GM19397 (cell line): Measurements from ENCODE around the gene SYNM.

Source experiments
- ATAC-seq: cut with Tn5 transposase; IDR thresholded peaks from one replicate; pipeline ENCODE4 v1.9.1; 2021; ENCODE audit warnings: mild to moderate bottlenecking, moderate library complexity; ENCODE audit not compliant: unreplicated experiment

Gene SYNM

DNA sequence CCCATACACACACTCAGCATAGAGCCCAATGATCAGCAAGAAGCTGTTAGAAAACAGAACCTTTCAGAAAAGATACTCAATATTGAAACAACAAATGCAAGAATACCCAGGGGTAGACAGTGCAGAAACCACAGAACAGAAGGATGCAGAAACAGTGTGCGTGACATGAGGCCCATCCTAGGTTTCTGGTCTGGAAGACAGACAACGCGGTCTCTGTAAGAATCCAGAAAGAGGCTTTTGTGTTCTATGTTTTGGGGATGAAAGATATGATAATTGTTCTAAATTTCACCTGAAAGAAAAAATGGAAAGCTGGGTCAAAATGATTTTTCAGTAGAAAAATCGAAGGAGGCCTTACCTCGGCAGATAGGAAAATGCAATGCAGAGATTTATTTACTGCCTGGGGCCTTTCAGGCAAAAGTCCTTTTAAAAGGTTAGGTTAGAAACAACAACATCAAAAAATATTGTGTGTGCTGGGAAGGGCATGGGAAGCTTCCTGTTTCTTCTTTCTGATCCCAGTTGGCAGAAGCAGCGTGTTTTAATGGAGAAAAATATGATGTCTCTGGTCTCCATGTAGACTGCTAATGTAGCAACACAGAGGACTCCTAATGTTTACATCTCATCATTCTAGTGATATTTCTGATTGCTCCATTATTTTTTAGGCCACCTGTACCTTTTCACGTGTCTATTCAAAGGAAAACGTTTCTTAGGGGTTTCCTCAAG lies 17.0 kb downstream of the SYNM start:
- no peak for ATAC-seq

DNA sequence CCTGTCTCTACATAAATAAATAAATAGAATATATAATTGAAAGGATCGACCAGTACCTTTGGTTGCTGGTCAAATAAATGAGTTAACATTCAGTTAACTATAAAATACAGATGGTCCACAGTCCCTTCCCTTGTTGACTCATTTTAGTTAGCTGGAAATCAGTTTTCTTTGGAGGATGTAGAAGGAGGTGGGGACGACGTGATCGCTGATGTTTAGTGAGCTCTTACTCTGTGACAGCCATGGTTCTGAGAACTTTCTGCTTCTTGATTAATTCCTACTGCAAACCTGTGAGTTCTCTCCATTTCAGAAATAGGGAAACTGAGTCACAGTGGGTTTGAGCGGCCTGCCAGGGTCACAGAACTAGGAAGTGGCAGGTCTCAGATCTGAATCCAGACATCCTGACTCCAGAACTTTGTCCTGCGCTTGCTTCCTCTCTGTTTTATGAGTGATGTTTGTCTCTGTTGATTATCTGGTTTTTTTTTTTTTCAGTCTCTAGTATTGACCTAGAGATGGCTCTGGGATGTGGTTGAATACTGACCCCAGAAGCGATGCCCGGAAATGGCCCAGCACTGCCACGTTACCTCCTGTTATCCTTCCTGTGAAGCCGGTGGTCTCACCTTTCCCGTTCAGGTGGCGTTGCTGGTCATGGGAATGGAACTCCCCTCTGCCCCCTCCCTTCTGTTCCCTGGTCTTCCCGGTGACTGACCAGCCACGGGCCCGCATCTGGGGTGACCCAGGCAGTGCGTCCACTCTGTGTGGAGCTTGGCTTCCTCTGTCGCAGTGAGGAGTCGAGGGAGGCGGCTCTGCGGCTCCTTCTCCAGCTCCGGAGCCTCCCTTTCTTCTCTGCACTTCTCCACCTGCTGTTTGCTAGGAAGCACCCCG lies 18.2 kb downstream of the SYNM start:
- ATAC-seq: no peak

DNA sequence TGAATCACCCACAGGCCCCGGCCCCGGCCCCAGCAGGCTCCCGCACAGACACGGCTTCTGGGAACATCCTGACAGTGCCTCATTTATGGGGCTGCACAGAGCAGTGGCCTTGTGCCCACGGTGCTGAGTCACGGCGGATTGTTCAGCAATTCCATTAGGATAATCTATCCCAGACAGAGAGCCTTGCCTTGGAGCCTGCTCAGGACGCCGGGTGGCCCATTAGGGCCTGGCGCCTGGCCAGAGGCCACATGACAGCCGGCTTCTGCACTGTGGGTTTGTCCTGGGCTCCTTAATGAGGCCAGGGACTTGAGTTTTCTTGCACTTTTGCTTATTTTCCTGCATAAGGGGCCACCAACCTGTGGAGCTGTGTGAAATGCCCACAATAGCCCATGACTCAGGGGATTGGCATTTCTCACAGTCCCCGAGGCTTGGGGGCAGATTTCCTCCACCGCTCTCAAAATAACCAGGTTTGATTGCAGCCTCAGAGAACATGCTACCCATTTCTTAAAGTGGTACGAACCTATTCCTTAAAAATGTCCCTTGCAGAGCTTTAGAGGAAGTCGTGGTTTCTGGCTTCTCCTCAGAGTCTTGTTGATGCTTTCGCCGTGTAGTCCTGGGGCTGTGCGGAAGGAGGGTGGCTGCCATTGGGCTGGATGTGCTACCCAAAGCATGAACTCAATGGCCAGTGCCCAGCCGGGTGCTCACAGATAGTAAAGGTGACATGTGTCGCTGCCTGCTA lies 19.0 kb downstream of the SYNM start:
- no peak for ATAC-seq

DNA sequence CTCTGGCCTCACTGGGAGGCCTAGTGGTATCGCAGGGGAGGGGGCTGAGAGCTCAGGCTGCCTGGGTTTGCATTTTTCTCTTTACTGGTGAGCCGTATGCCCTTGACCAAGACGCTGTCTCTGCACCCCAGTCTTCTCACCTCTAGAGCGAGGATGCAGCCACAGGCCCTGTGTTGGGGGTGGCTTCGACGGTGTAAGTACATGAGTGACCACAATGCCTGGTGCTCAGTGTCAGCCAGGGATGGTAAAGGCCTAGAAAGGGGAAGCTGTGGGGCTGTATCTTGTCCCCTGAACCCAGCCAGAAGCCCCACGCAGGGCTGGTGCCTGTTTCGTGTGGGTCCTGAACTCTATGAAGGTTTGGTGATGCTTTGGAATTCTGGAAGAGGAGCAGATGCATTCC lies 19.8 kb downstream of the SYNM start:
- ATAC-seq: no peak

DNA sequence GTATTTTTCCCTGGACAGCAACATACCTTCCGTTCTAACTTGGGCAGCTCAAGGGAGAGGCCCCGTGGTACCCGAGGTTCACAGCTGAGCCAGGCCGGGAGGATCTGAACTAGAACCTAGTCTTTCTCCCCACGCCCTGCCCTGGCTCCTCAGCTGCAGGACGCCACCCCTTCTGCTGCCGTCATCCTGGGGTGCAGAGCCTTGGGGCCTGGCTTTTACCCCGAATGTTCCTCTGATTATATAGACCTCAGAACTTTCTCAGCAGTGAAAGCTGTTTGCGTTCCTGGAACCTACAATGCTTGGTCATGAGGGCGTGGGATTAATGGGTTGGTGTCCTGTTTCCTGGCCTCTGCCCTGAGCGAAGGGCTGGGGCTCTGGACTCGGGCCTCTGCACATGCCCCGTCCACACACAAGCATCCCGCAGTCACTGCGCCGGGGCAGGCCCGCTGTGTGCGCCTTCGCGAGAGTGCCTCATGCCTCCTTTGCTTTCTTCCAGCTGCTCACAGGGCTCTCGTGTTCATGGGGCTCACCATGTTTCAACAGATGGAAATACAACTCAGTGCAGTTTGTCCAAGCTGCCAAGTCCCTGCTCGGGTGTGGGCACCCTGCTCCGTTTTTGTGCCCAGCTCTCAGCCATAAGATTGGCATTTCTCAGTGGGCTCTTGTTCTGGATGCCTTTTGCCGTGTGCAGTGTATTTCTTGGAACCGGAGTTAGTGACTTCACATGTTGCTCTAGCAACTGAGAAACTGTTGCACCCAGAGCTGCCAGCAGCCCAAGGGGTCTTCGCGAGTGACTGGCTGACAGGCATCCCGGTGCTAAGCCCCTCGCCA lies 20.4 kb downstream of the SYNM start:
- no peak for ATAC-seq

DNA sequence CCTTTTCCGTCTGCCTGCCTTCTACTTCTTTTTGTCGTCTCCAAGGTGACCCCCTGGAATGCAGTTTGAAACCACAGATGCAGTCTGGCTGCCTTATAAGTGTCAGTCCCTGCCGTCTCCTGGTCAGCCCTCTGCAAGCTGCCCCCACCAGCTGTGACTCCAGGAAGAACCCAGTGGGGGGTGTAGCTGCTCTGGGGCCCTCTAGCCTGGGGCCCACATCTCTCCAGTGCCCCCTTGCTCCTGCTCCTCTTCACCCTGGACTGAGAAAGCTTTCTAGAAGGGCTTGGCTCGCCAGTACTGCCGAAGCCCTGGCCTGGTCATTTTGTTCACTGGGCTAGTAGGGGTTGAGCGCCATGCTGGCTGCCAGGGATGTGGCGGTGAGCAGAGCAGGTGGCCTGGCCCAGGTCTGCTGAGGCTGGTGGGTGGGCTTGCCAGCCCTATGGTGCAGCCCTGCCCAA lies 21.3 kb downstream of the SYNM start:
- no peak for ATAC-seq

DNA sequence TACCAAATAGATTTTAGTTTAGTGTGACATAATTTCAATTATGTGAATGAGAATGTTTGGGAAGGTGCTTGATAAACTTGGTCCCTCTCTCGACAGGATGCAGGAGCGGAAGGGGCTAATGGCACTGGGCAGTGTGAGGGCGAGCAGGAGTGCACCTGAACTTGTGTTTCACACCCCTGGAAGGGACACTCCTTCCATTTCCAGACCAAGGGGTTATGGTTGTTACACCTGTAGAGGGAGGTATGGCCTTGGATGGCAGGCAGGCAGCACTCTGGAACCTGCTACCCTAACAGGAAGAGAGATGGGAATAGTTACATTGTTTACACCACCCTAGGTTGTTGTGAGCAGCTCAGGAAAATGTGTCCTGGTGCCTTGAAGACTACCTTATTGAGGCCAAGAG lies 22.1 kb downstream of the SYNM start:
- ATAC-seq: no peak

DNA sequence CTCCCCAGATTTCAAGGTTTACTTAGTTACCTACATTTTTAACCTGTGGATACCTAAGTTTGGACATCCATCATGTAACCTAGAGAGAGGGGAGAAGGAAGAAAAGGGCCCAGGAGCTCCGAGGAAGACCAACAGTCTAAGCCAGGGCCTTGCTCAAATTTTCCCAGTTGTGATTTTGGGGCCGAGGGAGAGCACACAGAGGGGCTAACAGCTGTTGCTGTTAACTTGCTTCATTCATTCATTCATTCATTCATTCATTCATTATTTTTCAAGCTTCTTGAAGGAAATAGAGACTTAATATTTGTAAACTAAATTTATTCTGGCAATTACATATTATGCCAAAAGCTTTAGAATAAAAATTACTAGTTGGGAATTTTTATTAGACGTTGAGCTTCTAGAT lies 22.9 kb downstream of the SYNM start:
- no peak for ATAC-seq

DNA sequence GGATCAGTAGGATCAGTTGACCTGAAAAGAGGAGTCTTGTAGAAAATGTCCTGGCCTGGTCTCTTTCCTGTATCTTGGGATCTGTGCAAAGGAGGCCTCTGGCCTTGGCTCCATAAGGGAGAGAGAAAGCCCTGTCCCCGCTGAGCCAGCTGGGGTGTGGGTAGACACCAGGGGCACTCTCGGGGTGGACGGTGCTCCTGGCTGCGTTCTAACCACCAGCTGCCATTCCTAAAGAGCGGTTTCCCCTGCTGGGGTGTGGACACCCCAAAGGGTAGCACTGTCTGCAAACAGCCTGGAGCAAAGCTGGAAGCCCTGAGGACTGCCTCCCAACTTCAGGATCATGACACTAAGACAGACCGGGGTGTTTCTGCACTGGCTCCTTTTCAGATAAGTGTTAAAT lies 23.5 kb downstream of the SYNM start:
- no peak for ATAC-seq

DNA sequence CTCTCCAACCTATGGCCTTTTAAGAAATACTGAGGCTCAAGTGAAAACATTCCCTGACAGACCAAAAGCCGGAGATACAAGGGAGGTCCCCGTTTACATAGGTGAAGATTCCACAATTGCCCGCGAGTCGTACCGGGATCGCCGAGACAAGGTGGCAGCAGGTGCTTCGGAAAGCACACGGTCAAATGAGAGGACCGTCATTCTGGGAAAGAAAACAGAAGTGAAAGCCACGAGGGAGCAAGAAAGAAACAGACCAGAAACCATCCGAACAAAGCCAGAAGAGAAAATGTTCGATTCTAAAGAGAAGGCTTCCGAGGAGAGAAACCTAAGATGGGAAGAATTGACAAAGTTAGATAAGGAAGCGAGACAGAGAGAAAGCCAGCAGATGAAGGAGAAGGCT lies 24.8 kb downstream of the SYNM start:
- no peak for ATAC-seq

DNA sequence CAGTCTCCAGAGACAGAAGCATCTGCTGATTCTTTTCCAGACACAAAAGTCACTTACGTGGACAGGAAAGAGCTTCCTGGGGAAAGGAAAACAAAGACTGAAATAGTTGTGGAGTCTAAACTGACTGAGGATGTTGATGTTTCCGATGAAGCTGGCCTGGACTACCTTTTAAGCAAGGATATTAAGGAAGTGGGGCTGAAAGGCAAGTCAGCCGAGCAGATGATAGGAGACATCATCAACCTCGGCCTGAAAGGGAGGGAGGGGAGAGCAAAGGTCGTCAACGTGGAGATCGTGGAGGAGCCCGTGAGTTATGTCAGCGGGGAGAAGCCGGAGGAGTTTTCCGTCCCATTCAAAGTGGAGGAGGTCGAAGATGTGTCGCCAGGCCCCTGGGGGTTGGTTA lies 25.4 kb downstream of the SYNM start:
- ATAC-seq: no peak

DNA sequence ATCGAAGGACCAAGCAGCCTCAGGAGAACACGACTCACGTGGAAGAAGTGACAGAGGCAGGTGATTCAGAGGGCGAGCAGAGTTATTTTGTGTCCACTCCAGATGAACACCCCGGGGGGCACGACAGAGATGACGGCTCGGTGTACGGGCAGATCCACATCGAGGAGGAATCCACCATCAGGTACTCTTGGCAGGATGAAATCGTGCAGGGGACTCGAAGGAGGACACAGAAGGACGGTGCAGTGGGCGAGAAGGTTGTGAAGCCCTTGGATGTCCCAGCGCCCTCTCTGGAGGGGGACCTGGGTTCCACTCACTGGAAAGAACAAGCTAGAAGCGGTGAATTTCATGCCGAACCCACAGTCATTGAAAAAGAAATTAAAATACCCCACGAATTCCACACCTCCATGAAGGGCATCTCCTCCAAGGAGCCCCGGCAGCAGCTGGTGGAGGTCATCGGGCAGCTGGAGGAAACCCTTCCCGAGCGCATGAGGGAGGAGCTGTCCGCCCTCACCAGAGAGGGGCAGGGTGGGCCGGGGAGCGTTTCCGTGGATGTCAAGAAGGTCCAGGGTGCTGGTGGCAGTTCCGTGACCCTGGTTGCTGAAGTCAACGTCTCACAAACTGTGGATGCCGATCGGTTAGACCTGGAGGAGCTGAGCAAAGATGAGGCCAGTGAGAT lies 26.0 kb downstream of the SYNM start:
- no peak for ATAC-seq

DNA sequence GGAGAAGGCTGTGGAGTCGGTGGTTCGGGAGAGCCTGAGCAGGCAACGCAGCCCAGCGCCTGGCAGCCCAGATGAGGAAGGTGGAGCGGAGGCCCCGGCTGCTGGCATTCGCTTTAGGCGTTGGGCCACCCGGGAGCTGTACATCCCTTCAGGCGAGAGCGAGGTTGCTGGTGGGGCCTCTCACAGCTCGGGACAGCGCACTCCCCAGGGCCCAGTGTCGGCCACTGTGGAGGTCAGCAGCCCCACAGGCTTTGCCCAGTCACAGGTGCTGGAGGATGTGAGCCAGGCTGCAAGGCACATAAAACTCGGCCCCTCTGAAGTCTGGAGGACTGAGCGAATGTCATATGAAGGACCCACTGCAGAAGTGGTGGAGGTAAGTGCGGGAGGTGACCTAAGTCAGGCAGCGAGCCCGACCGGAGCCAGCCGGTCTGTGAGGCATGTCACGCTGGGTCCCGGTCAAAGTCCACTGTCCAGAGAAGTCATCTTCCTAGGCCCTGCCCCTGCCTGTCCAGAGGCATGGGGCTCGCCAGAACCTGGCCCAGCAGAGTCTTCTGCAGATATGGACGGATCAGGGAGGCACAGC lies 26.7 kb downstream of the SYNM start:
- ATAC-seq: no peak

DNA sequence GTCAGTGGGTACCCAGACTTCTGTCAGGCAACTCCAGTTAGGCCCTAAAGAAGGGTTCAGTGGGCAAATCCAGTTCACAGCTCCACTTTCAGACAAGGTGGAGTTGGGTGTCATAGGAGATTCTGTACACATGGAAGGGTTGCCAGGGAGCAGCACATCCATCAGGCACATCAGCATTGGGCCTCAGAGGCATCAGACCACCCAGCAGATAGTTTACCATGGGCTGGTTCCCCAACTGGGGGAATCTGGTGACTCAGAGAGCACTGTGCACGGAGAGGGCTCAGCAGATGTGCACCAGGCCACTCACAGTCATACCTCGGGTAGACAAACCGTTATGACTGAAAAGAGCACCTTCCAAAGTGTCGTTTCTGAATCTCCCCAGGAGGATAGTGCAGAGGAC lies 27.2 kb downstream of the SYNM start:
- no peak for ATAC-seq

DNA sequence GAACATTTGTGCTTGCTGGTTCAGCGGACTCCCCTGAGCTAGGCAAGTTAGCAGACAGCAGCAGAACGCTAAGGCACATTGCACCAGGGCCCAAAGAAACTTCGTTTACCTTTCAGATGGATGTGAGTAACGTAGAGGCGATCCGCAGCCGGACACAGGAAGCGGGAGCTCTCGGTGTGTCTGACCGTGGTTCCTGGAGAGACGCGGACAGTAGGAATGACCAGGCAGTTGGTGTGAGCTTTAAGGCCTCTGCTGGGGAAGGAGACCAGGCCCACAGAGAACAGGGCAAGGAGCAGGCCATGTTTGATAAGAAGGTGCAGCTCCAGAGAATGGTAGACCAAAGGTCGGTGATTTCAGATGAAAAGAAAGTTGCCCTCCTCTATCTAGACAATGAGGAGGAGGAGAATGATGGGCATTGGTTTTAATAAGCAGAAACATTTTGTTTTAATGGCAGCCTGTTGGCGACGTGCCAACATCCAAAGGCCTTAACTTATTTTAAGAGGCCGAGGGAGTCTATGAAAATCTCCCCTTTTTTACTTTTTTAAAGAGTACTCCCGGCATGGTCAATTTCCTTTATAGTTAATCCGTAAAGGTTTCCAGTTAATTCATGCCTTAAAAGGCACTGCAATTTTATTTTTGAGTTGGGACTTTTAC lies 27.9 kb downstream of the SYNM start:
- ATAC-seq: no peak

DNA sequence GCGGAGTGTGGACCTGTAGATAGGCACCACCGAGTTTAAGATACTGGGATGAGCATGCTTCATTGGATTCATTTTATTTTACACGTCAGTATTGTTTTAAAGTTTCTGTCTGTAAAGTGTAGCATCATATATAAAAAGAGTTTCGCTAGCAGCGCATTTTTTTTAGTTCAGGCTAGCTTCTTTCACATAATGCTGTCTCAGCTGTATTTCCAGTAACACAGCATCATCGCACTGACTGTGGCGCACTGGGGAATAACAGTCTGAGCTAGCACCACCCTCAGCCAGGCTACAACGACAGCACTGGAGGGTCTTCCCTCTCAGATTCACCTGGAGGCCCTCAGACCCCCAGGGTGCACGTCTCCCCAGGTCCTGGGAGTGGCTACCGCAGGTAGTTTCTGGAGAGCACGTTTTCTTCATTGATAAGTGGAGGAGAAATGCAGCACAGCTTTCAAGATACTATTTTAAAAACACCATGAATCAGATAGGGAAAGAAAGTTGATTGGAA lies 29.5 kb downstream of the SYNM start:
- no peak for ATAC-seq

DNA sequence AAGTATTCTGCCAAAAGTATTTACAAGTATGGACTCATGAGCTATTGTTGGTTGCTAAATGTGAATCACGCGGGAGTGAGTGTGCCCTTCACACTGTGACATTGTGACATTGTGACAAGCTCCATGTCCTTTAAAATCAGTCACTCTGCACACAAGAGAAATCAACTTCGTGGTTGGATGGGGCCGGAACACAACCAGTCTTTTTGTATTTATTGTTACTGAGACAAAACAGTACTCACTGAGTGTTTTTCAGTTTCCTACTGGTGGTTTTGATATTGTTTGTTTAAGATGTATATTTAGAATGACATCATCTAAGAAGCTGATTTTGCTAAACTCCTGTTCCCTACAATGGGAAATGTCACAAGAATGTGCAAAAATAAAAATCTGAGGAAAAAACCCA lies 30.3 kb downstream of the SYNM start:
- peak; percentile 57 for ATAC-seq

DNA sequence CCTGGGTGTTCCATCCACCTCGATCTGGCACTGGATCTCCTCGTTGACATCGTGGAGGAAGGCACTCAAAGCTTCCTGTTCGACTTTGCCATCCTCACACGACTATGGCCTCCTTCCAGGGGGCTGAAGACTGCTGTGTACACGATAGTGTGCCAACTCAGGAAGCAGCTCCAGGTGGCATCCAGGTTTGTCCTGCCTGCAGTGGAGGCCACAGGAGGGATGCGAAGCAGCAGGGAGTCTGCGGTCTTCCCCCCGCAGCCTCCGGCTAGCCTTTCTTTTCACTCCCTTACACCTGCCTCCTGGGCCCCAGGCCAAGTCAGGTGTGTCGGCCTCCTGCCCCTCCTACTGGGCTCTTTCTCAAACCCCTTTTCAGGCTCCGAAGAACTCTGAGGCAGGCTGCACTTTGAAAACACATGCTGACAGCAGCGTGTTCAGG lies 32.2 kb downstream of the SYNM start:
- no peak for ATAC-seq

DNA sequence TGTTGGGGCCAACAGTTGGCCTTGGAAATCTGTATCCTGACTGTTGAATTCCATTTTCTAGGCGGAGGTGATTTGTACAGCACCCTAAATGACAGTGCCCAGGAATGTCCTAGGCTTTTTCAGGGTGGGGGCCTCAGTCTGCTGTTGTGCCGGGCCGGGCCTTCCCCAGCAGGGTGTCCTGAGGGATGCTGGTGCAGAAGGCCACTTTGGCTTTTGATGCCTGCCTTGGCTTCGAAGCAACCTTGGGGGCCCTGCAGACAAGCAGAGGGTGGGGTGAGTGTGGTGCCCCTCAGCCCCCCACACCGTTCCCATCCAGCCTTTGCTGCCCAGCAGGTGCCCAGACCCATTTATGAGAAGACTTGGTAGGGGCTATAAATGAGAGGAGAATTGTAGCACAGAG lies 33.0 kb downstream of the SYNM start:
- ATAC-seq: no peak
